Tibial artery (tissue), 4 donors: ENCODE data around the gene PROB1.
"Not testable (repeated sequence)": the region's sequence is repeated elsewhere in the genome, so short reads cannot be mapped to it uniquely, and the experiment has no call there.

Source experiments
- DNase-seq, 2 donors: peaks; one replicate each; pipeline ENCODE4 v3.0.0-alpha.2; 2019
- H3K27ac ChIP-seq, 2 donors: fragments of 200-600 bp; sonication (generic) in 1 of 2; 1 replicate in 1 of 2; 2 replicates in 1 of 2; pipeline ENCODE4 v1.5.1; 2018 to 2019; ENCODE audit warnings: mild to moderate bottlenecking in 1 of 2
- H3K27me3 ChIP-seq, 2 donors: fragments of 200-600 bp; sonication (generic) in 1 of 2; one replicate each; pipeline versions ENCODE4 v1.5.1 to v1.6.0; 2016 to 2019
- H3K36me3 ChIP-seq, 3 donors: fragments of 200-600 bp; sonication (generic) in 2 of 3; one replicate each; pipeline ENCODE4 v1.5.1; 2016 to 2019; ENCODE audit warnings: mild to moderate bottlenecking in 2 of 3
- H3K4me1 ChIP-seq, 4 donors: fragments of 200-600 bp; sonication (generic) in 2 of 4; 1 replicate in 3 of 4; 2 replicates in 1 of 4; pipeline ENCODE4 v1.5.1; 2016 to 2019
- H3K4me3 ChIP-seq, 2 donors: fragments of 200-600 bp; sonication (generic) in 1 of 2; 1 replicate in 1 of 2; 2 replicates in 1 of 2; pipeline ENCODE4 v1.5.1; 2018 to 2019; ENCODE audit warnings: mild to moderate bottlenecking in 2 of 2
- H3K9me3 ChIP-seq, 3 donors: fragments of 200-600 bp; sonication (generic) in 1 of 3; one replicate each; pipeline ENCODE4 v1.5.1; 2016 to 2019
- intact Hi-C: fragments of 100-400 bp; cut with DNase I; formaldehyde crosslinking; loops from one replicate; pipeline ENCODE4 v1.15.0; 2023; ENCODE audit warnings: low total_unique reads
- TF ChIP-seq, protein P1 (sequence below), 2 experiments: fragments of 200-600 bp in 1 of 2; fragments of 450-650 bp in 1 of 2; IDR thresholded peaks; one replicate each; pipeline ENCODE4 v1.5.1; 2017 to 2019; ENCODE audit warnings: antibody characterized with exemption in 2 of 2, mild to moderate bottlenecking in 1 of 2, moderate library complexity in 1 of 2

PROB1 gene

GRCh38 chr5:139390639-139391569, 4.0 kb downstream of the PROB1 start:
- H3K27ac ChIP-seq: no peak overlapping the region
- H3K4me1 ChIP-seq: peaks cover 0 to 42% (median 21%) of the 10 kb centered on the region in 4 donors
- intact Hi-C loops: no loop called here
- TF ChIP-seq, protein P1, sequence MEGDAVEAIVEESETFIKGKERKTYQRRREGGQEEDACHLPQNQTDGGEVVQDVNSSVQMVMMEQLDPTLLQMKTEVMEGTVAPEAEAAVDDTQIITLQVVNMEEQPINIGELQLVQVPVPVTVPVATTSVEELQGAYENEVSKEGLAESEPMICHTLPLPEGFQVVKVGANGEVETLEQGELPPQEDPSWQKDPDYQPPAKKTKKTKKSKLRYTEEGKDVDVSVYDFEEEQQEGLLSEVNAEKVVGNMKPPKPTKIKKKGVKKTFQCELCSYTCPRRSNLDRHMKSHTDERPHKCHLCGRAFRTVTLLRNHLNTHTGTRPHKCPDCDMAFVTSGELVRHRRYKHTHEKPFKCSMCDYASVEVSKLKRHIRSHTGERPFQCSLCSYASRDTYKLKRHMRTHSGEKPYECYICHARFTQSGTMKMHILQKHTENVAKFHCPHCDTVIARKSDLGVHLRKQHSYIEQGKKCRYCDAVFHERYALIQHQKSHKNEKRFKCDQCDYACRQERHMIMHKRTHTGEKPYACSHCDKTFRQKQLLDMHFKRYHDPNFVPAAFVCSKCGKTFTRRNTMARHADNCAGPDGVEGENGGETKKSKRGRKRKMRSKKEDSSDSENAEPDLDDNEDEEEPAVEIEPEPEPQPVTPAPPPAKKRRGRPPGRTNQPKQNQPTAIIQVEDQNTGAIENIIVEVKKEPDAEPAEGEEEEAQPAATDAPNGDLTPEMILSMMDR (IDR thresholded peaks at IDR 0.05): no peak
- no peaks in the 10 kb centered on the region for H3K9me3 ChIP-seq
- no peaks in the 10 kb centered on the region for H3K36me3 ChIP-seq
- no peak overlapping the region for H3K4me3 ChIP-seq
- peaks cover 0 to 33% of the 10 kb centered on the region in 2 donors for H3K27me3 ChIP-seq
- peak in 1 of 2 donors; percentile 51 for DNase-seq

DNA sequence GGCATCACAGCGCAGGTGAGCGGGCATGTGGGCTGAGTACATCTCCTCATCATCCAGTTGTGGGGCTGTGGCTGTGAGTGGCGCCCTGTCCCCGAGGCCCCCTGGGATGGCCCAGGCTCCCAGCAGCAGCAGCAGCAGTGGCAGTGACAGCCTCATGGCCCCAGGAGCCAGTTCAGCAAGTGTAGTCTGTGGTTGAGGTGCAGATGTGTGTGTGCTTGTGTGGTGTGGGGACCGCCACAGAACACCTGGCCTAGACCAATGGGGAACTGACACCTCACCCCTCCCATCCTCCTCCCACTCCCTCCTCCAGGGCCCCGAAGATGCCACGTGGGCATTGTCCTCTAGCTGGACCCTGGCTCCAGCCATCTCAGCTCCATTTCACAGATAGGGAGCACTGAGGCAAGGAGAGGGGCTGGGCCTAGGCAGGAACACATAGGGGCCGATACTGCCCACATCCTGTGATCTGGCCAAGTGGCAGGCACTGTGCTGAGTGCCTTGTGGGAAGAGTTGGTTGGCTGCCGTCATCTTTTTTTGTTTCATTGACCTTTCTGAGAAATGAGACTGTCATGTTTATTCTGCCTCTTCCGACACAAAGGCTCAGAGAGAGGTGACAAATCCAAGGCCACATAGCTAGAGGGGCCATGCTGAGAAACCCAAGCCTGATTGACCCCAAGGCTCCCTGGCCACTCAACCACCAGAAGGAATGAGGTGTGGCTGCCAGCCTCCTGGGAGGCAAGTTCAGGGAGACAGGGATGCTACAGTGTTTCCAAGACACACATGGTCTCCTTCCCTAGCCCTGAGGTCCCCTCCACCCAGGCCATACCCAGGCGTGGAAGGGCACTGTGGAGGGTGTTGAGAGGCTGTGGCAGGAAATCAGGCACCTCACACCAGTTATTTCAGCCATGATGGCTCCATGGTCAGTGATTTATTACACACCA, 4.9 kb downstream of the PROB1 start, which contains the start of gene MZB1:
MZB1 (minus strand) TSS at position 213 of the 938 bp plus-strand sequence; CDS start at position 156, 57 bp downstream.
- H3K4me3 ChIP-seq: no peak within 1 kb of the TSS
- H3K27me3 ChIP-seq: peaks cover 0 to 28% of the 10 kb centered on the region in 2 donors
- no peak within 1 kb of the TSS for H3K27ac ChIP-seq
- intact Hi-C loops: no loop called here
- DNase-seq: no peak
- no peaks in the 10 kb centered on the region for H3K36me3 ChIP-seq
- peaks cover 0 to 43% (median 19%) of the 10 kb centered on the region in 4 donors for H3K4me1 ChIP-seq
- H3K9me3 ChIP-seq: no peaks in the 10 kb centered on the region
- TF ChIP-seq, protein P1 (IDR thresholded peaks at IDR 0.05): no peak

DNA sequence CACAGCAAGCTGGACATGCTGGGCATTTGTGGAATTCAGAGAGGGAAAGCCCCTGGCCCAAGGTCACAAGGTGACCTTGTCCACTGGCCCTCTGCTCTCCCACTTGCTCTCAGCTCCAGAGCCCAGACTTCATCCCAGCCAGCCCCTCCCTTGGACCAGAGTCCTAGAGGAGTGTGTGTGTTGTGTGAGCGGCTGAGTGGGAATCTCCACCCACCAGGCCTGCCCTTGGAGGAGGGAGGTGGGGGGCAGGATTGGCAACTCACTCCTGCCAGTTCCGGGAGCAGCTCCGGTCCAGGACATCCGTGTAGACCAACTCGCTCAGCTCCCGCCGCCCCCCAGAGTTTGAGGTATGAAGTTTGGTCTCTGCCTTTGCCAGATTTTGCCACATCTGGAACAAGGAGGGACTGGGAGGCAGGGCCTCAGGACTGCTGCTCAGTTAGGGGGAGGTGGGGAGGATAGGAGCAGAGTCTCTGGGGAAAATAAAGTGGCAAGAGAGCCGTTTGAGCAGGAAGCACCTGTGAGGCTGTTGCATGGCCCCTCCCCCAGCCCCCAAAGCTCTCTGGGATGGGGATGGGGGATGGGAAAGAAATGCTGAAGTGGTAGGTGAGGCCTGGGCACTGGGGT, 6.6 kb downstream of the PROB1 start:
- H3K27ac ChIP-seq: no peak overlapping the region

DNA sequence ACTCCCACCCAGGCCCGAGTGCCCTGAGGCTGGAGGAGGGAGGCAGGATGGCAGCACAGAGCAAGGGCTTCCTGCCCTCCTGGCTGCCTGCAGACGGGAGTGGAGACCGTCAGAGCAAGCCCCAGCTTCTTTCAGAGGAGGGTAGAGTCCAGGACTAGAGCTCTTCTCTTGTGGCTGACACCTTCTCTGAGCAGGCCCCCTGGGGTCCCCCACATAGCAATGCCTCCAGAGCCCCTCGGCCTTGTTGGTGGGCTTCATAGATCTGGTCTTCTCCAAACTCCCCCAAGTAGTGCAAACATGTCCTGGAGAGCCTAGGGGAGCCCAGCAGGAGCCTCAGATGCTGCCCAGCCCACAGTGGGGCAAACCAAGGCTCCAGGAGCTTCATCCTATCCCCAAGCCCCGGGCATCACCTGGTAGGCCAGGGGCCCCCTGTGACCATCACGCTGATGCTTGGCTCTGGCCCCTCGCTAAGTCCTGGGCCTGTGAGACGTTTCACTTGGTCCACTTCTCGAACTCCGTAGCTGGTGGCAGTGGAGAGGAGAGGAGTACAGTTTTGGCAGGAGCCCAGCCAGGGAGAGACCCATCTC, 7.2 kb downstream of the PROB1 start:
- Histone ChIP-seq H3K4me1 (peaks cover 0 to 29% (median 12%) of the 10 kb centered on the region in 4 donors), H3K27ac (no peak overlapping the region), H3K27me3 (peaks cover 0 to 7% of the 10 kb centered on the region in 2 donors), H3K36me3 (no peaks in the 10 kb centered on the region), H3K4me3 (no peak overlapping the region), H3K9me3 (no peaks in the 10 kb centered on the region)
- TF ChIP-seq, protein P1 (IDR thresholded peaks at IDR 0.05): no peak
- intact Hi-C loops: no loop called here
- DNase-seq: no peak

More for the DNA sequence above, 6.6 kb downstream of the PROB1 start:
- DNase-seq: peak in 1 of 2 donors; percentile 63
- no peak overlapping the region for H3K4me3 ChIP-seq
- intact Hi-C loops: no loop called here
- no peaks in the 10 kb centered on the region for H3K9me3 ChIP-seq
- TF ChIP-seq, protein P1 (IDR thresholded peaks at IDR 0.05): no peak
- peaks cover 0 to 12% of the 10 kb centered on the region in 2 donors for H3K27me3 ChIP-seq
- no peaks in the 10 kb centered on the region for H3K36me3 ChIP-seq
- H3K4me1 ChIP-seq: peaks cover 0 to 35% (median 15%) of the 10 kb centered on the region in 4 donors

GRCh38 chr5:139386956-139387355, 7.9 kb downstream of the PROB1 start:
- H3K36me3 ChIP-seq, H3K27ac ChIP-seq, H3K9me3 ChIP-seq, H3K4me3 ChIP-seq, H3K27me3 ChIP-seq, intact Hi-C loops: not testable (repeated sequence)
- peaks cover 0 to 23% (median 9%) of the 10 kb centered on the region in 4 donors for H3K4me1 ChIP-seq
- peak in 1 of 2 donors; percentile 43 for DNase-seq
